Astrocyte of the cerebellum (primary cell): ENCODE results near the gene RPS10.

Experiments used
- DNase-seq: peaks from one replicate; pipeline ENCODE4 v3.0.0-alpha.2; 2011; ENCODE audit warnings: low read depth
- H3K4me3 ChIP-seq: 2 replicates; pipeline ENCODE4 v1.5.1; 2011; ENCODE audit warnings: mild to moderate bottlenecking, low read depth, low read length, moderate library complexity
- CTCF ChIP-seq: IDR thresholded peaks from 2 replicates; pipeline ENCODE4 v1.5.1; 2012; ENCODE audit warnings: low read length, low read depth, moderate library complexity, mild to moderate bottlenecking; ENCODE audit errors: missing control alignments
- in situ Hi-C: cut with HindIII; loops from 2 replicates; pipeline ENCODE4 v1.10.0; 2017; ENCODE audit warnings: low sequenced_read_pairs

RPS10 gene

GRCh38 chr6:34438705-34439104 is 12.8 kb upstream of the RPS10 start:
- in situ Hi-C loops: no loop called here
- no peak for DNase-seq
- TF ChIP-seq CTCF: no peak
- no peak overlapping the region for H3K4me3 ChIP-seq

DNA sequence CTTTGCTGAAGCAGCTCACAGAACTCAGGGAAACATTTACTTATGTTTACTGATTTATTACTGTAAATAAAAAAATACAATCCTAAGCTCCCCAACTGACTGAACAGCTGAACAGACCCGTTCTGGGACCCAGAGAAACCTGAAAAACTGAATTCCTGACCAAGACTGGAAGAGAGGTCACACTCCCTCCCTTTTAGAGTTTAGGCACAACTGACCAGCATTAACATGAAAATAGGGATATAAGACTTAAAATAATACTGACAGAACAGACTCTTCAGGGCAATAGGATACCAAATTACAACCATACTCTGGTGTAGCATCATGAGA is 11.7 kb upstream of the RPS10 start:
- H3K4me3 ChIP-seq: no peak overlapping the region
- DNase-seq: no peak
- in situ Hi-C loops: no loop called here
- no peak for TF ChIP-seq CTCF

GRCh38 chr6:34436803-34437643 is 11.2 kb upstream of the RPS10 start:
- in situ Hi-C loops: no loop called here
- no peak overlapping the region for H3K4me3 ChIP-seq
- no peak for TF ChIP-seq CTCF
- DNase-seq: no peak

- in situ Hi-C loops: no loop called here
- no peak for TF ChIP-seq CTCF
- no peak for DNase-seq
- H3K4me3 ChIP-seq: no peak overlapping the region
These were observed 10.0 kb upstream of the RPS10 start for GRCh38 chr6:34435916-34436315.

- in situ Hi-C loops: no loop called here
- peak overlapping the region; percentile 97 for H3K4me3 ChIP-seq
- DNase-seq: no peak
- TF ChIP-seq CTCF: no peak
These were observed 754 bp downstream of the RPS10 start for GRCh38 chr6:34425132-34425497.

DNA sequence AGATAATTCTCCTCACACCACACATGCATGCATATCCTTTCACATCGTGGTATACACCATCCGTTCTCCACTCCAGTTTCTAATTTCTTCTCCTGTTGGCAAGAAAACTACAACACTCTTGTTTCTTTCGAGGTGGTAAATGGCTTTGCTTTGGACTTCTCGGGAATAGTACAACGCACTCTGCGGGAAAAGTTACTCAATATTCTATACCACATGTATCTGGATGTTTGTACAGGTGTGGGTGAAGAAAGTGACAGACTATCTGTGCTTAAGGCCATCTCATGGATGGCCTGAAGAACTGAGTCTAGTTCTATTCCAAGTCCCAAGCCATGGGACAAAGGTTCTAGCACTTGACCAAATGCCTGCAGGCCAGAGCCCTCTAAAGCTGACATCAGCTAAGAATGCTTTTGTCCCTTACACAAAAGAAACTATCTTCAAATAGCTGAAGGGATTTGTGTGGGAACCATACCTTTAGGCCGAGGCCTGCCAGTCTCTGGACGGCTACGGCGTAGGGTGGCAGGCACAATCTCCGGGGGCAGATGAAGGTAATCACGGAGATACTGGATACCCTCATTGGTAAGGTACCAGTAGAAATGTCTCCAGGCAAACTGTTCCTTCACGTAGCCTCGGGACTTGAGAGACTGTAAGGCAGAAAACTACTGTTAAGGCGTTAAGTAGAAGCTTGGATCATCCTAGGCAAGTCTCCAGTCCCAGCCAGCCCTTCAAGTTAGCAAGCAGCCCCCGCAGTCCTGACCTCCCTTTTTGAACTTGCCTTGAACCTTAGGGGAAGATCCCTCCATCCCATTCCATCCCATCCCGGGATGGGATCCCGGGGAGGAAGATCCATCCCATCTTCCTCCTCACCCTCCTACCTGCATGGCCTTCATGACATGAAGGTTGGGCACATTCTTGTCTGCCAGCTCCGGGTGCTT is 1.4 kb downstream of the RPS10 start:
- no peak for DNase-seq
- in situ Hi-C loops: no loop called here
- no peak for TF ChIP-seq CTCF
- H3K4me3 ChIP-seq: peak overlapping the region; percentile 97
